Stimulated activated CD8-positive, alpha-beta memory T cell treated with anti-CD3 and anti-CD28 coated beads, Interleukin-15, amount 100 ng/mL, for 48 hours (primary cell): ENCODE data around the gene SPSB1.
"Not testable (repeated sequence)": the region's sequence is repeated elsewhere in the genome, so short reads cannot be mapped to it uniquely, and the experiment has no call there.

ENCODE experiments used
- DNase-seq, 2 donors: peaks; one replicate each; pipeline ENCODE4 v3.0.0-alpha.2; 2020; ENCODE audit warnings: low read depth in 2 of 2

The SPSB1 gene

GRCh38 chr1:9366943-9367780, 74.5 kb downstream of the SPSB1 start:
- no peak for DNase-seq

- DNase-seq: no peak
Observed at GRCh38 chr1:9367806-9368205, 75.1 kb downstream of the SPSB1 start.

- DNase-seq: no peak
Observed at GRCh38 chr1:9368356-9368755, 75.7 kb downstream of the SPSB1 start.

- no peak for DNase-seq
Observed at GRCh38 chr1:9369964-9370788, 77.5 kb downstream of the SPSB1 start.

- no peak for DNase-seq
Observed at GRCh38 chr1:9371391-9371935, 78.8 kb downstream of the SPSB1 start.

GRCh38 chr1:9371951-9372350, 79.3 kb downstream of the SPSB1 start:
- no peak for DNase-seq

- no peak for DNase-seq
Observed at GRCh38 chr1:9373619-9374018, 80.9 kb downstream of the SPSB1 start.

- no peak for DNase-seq
Observed at GRCh38 chr1:9374748-9375341, 82.2 kb downstream of the SPSB1 start.

- no peak for DNase-seq
Observed at GRCh38 chr1:9375912-9376311, 83.2 kb downstream of the SPSB1 start.

GRCh38 chr1:9376430-9376829, 83.7 kb downstream of the SPSB1 start:
- DNase-seq: no peak

- DNase-seq: no peak
Observed at GRCh38 chr1:9376886-9377333, 84.2 kb downstream of the SPSB1 start.

- DNase-seq: no peak
Observed at GRCh38 chr1:9378801-9379200, 86.1 kb downstream of the SPSB1 start.

GRCh38 chr1:9380711-9381110, 88.0 kb downstream of the SPSB1 start:
- no peak for DNase-seq

GRCh38 chr1:9382643-9383491, 90.2 kb downstream of the SPSB1 start:
- no peak for DNase-seq

- DNase-seq: no peak
Observed at GRCh38 chr1:9384128-9384527, 91.4 kb downstream of the SPSB1 start.

GRCh38 chr1:9384751-9385245, 92.1 kb downstream of the SPSB1 start:
- DNase-seq: no peak

GRCh38 chr1:9385392-9385791, 92.7 kb downstream of the SPSB1 start:
- DNase-seq: not testable (repeated sequence)

GRCh38 chr1:9385801-9386573, 93.3 kb downstream of the SPSB1 start:
- no peak for DNase-seq

GRCh38 chr1:9388335-9389180, 95.9 kb downstream of the SPSB1 start:
- DNase-seq: no peak
